GM08714 (cell line): ENCODE measurements around the gene KLHL2.
"Not testable (repeated sequence)": the region's sequence is repeated elsewhere in the genome, so short reads cannot be mapped to it uniquely, and the experiment has no call there.

Experiments used
- H3K4me3 ChIP-seq: fragments of 200-500 bp; sonication (Bioruptor generic); 2 replicates; pipeline ENCODE4 v1.5.1; 2014; ENCODE audit warnings: mild to moderate bottlenecking, low read length, inconsistent platforms
- ZNF274 ChIP-seq: IDR thresholded peaks from 2 replicates; pipeline ENCODE4 v1.6.1; 2012; ENCODE audit warnings: mild to moderate bottlenecking, low read depth, low read length

The KLHL2 gene

GRCh38 chr4:165215761-165216487 is 8.6 kb downstream of the KLHL2 start:
- not testable (repeated sequence) for H3K4me3 ChIP-seq

- TF ChIP-seq ZNF274: no peak
- no peak overlapping the region for H3K4me3 ChIP-seq
Measured at GRCh38 chr4:165217325-165217724, 10.0 kb downstream of the KLHL2 start.

GRCh38 chr4:165221306-165221705 is 13.9 kb downstream of the KLHL2 start:
- not testable (repeated sequence) for H3K4me3 ChIP-seq

GRCh38 chr4:165221993-165222650 is 14.8 kb downstream of the KLHL2 start:
- not testable (repeated sequence) for H3K4me3 ChIP-seq

GRCh38 chr4:165222651-165222994 is 15.3 kb downstream of the KLHL2 start:
- no peak overlapping the region for H3K4me3 ChIP-seq
- TF ChIP-seq ZNF274: no peak

GRCh38 chr4:165227401-165227800 is 20.0 kb downstream of the KLHL2 start:
- H3K4me3 ChIP-seq: not testable (repeated sequence)

- H3K4me3 ChIP-seq: not testable (repeated sequence)
Measured at GRCh38 chr4:165229490-165230200, 22.3 kb downstream of the KLHL2 start.

GRCh38 chr4:165232623-165233433 is 25.5 kb downstream of the KLHL2 start:
- not testable (repeated sequence) for H3K4me3 ChIP-seq

- no peak for TF ChIP-seq ZNF274
- no peak overlapping the region for H3K4me3 ChIP-seq
Measured at GRCh38 chr4:165234766-165235165, 27.4 kb downstream of the KLHL2 start.

- H3K4me3 ChIP-seq: not testable (repeated sequence)
Measured at GRCh38 chr4:165236852-165237251, 29.5 kb downstream of the KLHL2 start.

- not testable (repeated sequence) for H3K4me3 ChIP-seq
Measured at GRCh38 chr4:165238041-165238640, 30.8 kb downstream of the KLHL2 start.

GRCh38 chr4:165240761-165241160 is 33.4 kb downstream of the KLHL2 start:
- H3K4me3 ChIP-seq: not testable (repeated sequence)

GRCh38 chr4:165244148-165244547 is 36.8 kb downstream of the KLHL2 start:
- H3K4me3 ChIP-seq: not testable (repeated sequence)

GRCh38 chr4:165244587-165245186 is 37.3 kb downstream of the KLHL2 start:
- H3K4me3 ChIP-seq: not testable (repeated sequence)

- H3K4me3 ChIP-seq: no peak overlapping the region
- no peak for TF ChIP-seq ZNF274
Measured at GRCh38 chr4:165248102-165248501, 40.7 kb downstream of the KLHL2 start.

GRCh38 chr4:165248904-165249303 is 41.5 kb downstream of the KLHL2 start:
- not testable (repeated sequence) for H3K4me3 ChIP-seq

- not testable (repeated sequence) for H3K4me3 ChIP-seq
Measured at GRCh38 chr4:165254771-165255170, 47.4 kb downstream of the KLHL2 start.

- not testable (repeated sequence) for H3K4me3 ChIP-seq
Measured at GRCh38 chr4:165255439-165255838, 48.1 kb downstream of the KLHL2 start.

GRCh38 chr4:165256074-165256659 is 48.8 kb downstream of the KLHL2 start:
- H3K4me3 ChIP-seq: not testable (repeated sequence)

- not testable (repeated sequence) for H3K4me3 ChIP-seq
Measured at GRCh38 chr4:165259776-165260175, 52.4 kb downstream of the KLHL2 start.
